C4-2B (cell line): ENCODE measurements around the gene ENC1.

Experiments
- CTCF ChIP-seq: fragments of 450-650 bp; conservative IDR thresholded peaks from 2 replicates; pipeline ENCODE4 v1.5.1; 2017; ENCODE audit warnings: mild to moderate bottlenecking
- ZFX ChIP-seq: fragments of 450-650 bp; IDR thresholded peaks from 2 replicates; pipeline ENCODE4 v1.6.1; 2017

DNA sequence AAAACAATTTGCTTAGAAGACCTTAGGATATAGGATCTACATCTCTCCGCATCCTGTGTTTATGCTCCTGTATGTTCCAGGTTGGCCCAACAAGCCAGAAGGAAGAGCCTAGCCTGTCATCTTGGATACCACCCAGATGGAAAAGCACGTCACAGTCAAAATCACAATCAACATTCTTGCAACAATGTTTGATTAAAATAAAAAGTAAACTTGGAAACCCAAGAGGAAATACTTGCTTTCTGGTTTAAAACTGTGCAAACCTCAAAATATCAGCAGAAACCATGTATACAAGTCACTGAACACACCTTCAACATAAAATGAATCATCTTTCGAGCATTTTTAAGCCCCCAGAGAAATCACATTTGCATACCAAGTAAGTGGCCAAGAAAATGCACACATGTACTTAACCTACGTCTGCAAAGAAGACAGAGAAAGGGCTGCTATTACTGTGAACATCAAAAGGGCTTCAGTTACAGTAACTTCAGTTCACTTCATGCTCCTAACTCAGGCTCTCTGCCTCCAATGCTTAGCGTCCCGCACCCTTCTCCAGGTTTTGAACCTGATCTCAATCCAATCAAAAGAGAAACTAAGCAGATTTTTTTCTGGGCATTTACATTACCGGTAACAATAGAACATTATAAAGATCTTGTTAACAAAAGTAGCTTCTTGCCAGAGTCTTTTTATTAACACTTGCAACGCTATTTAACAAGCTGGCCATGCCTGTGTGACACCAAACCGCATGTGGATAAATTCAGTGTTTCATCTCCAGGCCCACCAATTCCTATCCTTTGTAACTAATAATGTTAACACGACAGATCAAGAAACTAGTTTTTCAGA lies 1.3 kb downstream of the ENC1 start:
- TF ChIP-seq CTCF, result no peak
- no peak for TF ChIP-seq ZFX
